ENCODE results near the gene PACRG.

DNA sequence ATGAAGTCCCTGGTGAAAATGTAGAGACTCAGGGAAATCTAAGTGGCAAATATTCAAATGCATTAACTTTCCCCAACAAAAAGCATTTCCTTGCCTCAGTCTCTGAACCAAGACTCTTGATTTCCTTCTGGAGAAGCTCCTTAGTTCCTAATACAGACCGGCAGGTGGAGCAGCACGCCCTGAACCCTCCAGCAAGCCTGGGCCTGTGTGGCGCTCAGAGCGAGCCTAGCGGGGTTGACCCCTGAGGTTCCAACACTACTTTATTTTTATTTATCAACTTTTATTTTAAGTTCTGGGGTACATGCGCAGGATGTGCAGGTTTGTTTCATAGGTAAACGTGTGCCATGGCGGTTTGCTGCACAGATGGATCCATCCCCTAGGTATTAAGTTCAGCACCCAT, 50.8 kb downstream of the PACRG start:
- TF ChIP-seq EZH2 (conservative IDR thresholded peaks at IDR 0.05; ENCODE audit: low read depth, low read length) (no peak), ZNF430 (CRISPR knock-in tag; IDR thresholded peaks at IDR 0.05) (no peak), SIN3A (IDR thresholded peaks at IDR 0.05; ENCODE audit: borderline replicate concordance, low read depth, low read length) (no peak), PHF21A (CRISPR knock-in tag; IDR thresholded peaks at IDR 0.05) (no peak), HNRNPL (IDR thresholded peaks at IDR 0.05; ENCODE audit: low read depth, low read length) (no peak), POLR2AphosphoS2 (IDR thresholded peaks at IDR 0.05; ENCODE audit: low read depth, low read length) (no peak), SMAD3 (CRISPR knock-in tag; IDR thresholded peaks at IDR 0.05) (no peak), BHLHE40 (IDR thresholded peaks at IDR 0.05; ENCODE audit: low read length) (no peak), NFE2L1 (CRISPR knock-in tag; IDR thresholded peaks at IDR 0.05; ENCODE audit: borderline replicate concordance) (no peak)
- TF ChIP-seq, protein P1, sequence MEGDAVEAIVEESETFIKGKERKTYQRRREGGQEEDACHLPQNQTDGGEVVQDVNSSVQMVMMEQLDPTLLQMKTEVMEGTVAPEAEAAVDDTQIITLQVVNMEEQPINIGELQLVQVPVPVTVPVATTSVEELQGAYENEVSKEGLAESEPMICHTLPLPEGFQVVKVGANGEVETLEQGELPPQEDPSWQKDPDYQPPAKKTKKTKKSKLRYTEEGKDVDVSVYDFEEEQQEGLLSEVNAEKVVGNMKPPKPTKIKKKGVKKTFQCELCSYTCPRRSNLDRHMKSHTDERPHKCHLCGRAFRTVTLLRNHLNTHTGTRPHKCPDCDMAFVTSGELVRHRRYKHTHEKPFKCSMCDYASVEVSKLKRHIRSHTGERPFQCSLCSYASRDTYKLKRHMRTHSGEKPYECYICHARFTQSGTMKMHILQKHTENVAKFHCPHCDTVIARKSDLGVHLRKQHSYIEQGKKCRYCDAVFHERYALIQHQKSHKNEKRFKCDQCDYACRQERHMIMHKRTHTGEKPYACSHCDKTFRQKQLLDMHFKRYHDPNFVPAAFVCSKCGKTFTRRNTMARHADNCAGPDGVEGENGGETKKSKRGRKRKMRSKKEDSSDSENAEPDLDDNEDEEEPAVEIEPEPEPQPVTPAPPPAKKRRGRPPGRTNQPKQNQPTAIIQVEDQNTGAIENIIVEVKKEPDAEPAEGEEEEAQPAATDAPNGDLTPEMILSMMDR (CRISPR knock-in tag; IDR thresholded peaks at IDR 0.05) = no peak
- TF ChIP-seq, protein P2, sequence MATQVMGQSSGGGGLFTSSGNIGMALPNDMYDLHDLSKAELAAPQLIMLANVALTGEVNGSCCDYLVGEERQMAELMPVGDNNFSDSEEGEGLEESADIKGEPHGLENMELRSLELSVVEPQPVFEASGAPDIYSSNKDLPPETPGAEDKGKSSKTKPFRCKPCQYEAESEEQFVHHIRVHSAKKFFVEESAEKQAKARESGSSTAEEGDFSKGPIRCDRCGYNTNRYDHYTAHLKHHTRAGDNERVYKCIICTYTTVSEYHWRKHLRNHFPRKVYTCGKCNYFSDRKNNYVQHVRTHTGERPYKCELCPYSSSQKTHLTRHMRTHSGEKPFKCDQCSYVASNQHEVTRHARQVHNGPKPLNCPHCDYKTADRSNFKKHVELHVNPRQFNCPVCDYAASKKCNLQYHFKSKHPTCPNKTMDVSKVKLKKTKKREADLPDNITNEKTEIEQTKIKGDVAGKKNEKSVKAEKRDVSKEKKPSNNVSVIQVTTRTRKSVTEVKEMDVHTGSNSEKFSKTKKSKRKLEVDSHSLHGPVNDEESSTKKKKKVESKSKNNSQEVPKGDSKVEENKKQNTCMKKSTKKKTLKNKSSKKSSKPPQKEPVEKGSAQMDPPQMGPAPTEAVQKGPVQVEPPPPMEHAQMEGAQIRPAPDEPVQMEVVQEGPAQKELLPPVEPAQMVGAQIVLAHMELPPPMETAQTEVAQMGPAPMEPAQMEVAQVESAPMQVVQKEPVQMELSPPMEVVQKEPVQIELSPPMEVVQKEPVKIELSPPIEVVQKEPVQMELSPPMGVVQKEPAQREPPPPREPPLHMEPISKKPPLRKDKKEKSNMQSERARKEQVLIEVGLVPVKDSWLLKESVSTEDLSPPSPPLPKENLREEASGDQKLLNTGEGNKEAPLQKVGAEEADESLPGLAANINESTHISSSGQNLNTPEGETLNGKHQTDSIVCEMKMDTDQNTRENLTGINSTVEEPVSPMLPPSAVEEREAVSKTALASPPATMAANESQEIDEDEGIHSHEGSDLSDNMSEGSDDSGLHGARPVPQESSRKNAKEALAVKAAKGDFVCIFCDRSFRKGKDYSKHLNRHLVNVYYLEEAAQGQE (IDR thresholded peaks at IDR 0.05; ENCODE audit: borderline replicate concordance in 1 of 2, low read depth in 1 of 2, low read length in 2 of 2) = no peak
- TF ChIP-seq, protein P3, sequence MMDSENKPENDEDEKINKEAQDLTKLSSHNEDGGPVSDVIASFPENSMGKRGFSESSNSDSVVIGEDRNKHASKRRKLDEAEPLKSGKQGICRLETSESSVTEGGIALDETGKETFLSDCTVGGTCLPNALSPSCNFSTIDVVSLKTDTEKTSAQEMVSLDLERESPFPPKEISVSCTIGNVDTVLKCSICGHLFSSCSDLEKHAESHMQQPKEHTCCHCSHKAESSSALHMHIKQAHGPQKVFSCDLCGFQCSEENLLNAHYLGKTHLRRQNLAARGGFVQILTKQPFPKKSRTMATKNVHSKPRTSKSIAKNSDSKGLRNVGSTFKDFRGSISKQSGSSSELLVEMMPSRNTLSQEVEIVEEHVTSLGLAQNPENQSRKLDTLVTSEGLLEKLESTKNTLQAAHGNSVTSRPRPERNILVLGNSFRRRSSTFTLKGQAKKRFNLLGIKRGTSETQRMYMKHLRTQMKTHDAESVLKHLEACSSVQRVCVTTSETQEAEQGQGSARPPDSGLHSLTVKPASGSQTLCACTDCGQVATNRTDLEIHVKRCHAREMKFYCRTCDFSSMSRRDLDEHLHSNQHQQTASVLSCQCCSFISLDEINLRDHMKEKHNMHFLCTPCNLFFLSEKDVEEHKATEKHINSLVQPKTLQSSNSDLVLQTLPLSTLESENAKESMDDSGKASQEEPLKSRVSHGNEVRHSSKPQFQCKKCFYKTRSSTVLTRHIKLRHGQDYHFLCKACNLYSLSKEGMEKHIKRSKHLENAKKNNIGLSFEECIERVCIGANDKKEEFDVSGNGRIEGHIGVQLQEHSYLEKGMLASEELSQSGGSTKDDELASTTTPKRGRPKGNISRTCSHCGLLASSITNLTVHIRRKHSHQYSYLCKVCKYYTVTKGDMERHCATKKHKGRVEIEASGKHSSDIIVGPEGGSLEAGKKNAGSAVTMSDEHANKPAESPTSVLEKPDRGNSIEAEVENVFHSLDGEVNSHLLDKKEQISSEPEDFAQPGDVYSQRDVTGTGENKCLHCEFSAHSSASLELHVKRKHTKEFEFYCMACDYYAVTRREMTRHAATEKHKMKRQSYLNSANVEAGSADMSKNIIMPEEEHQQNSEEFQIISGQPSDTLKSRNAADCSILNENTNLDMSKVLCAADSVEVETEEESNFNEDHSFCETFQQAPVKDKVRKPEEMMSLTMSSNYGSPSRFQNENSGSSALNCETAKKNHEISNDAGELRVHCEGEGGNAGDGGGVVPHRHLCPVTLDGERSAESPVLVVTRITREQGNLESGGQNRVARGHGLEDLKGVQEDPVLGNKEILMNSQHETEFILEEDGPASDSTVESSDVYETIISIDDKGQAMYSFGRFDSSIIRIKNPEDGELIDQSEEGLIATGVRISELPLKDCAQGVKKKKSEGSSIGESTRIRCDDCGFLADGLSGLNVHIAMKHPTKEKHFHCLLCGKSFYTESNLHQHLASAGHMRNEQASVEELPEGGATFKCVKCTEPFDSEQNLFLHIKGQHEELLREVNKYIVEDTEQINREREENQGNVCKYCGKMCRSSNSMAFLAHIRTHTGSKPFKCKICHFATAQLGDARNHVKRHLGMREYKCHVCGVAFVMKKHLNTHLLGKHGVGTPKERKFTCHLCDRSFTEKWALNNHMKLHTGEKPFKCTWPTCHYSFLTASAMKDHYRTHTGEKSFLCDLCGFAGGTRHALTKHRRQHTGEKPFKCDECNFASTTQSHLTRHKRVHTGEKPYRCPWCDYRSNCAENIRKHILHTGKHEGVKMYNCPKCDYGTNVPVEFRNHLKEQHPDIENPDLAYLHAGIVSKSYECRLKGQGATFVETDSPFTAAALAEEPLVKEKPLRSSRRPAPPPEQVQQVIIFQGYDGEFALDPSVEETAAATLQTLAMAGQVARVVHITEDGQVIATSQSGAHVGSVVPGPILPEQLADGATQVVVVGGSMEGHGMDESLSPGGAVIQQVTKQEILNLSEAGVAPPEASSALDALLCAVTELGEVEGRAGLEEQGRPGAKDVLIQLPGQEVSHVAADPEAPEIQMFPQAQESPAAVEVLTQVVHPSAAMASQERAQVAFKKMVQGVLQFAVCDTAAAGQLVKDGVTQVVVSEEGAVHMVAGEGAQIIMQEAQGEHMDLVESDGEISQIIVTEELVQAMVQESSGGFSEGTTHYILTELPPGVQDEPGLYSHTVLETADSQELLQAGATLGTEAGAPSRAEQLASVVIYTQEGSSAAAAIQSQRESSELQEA (CRISPR knock-in tag; IDR thresholded peaks at IDR 0.05; ENCODE audit: not compliant biosample characterization) = no peak
